ENCODE data around the gene DNAH6. TPM values are rescaled to one million over a fixed set of nuclear protein-coding genes. Genes with fewer than 3 reads are reported as not detected.

Gene DNAH6
- total RNA-seq, 6 experiments from 2014 or later = 0.66 to 2.3 (median 1.3) TPM

GRCh38 chr2:84748341-84748740, 232.0 kb downstream of the DNAH6 start:
- Histone ChIP-seq H3K36me3 (no peaks in the 10 kb centered on the region), H3K27me3 (no peaks in the 10 kb centered on the region), H3K4me1 (no peaks in the 10 kb centered on the region), H3K27ac (no peak overlapping the region), H3K9me3 (no peaks in the 10 kb centered on the region), H3K4me3 (no peak overlapping the region)
- TF ChIP-seq POLR2A (IDR thresholded peaks at IDR 0.05) = no peak
- no peak for TF ChIP-seq CTCF (IDR thresholded peaks at IDR 0.05)
- ATAC-seq = peak in 1 of 4 donors; percentile 25
- DNase-seq = no peak
- intact Hi-C loops (cut with DNase I) = no loop called here

DNA sequence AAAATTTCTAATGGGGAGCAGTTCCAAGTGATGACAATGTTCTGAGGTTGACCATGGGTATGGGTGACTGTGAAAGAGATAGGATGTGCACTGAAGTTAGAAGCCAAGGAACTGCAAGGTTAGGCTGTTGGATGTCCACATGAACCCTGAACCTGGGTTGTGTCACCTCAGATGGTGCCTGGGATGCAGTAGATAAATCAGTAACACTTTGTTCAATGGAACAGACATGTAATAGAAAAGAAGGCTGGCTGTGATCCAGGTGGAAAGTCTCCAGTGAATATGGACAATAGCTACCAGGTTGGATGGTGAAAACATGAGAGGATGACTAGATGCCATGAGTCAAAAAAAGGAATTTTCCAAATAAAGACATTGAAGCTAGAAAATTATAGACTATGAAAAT, 233.1 kb downstream of the DNAH6 start:
- no peak for DNase-seq
- TF ChIP-seq POLR2A (IDR thresholded peaks at IDR 0.05) (no peak), CTCF (IDR thresholded peaks at IDR 0.05) (no peak)

DNA sequence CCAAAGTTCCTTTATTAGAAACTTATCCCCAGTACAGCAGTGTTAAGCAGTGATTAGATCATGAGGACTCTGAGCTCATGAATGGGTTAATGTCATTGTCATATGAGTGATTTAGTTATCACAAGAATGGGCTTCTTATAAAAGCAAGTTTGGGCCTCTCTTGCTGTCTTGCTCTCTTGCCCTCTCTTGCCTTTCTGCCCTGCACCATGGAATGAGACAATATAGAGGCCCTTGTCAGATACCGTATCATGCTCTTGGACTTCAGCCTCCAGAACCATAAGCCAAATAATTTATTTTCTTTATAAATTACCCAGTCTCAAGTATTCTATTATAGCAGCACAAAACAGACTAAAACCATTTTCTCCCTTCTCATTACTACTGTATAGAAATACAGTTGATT, 238.8 kb downstream of the DNAH6 start:
- H3K4me3 ChIP-seq = no peak overlapping the region
- ATAC-seq (no peak), DNase-seq (no peak)
- intact Hi-C loops (cut with DNase I) = no loop called here
- H3K9me3 ChIP-seq = no peaks in the 10 kb centered on the region
- 67% methylated on average over 1 of the region's 1 CpG for whole genome bisulfite sequencing (ENCODE audit: insufficient coverage, low coverage, low lambda C conversion rate, missing lambda C conversion rate)
- no peak overlapping the region for H3K27ac ChIP-seq
- no peak for TF ChIP-seq CTCF (IDR thresholded peaks at IDR 0.05)
- TF ChIP-seq POLR2A (IDR thresholded peaks at IDR 0.05) = no peak
- no peaks in the 10 kb centered on the region for H3K4me1 ChIP-seq
- H3K27me3 ChIP-seq = no peaks in the 10 kb centered on the region
- no peaks in the 10 kb centered on the region for H3K36me3 ChIP-seq

More for the DNA sequence above, 233.1 kb downstream of the DNAH6 start:
- Histone ChIP-seq H3K4me1 (no peaks in the 10 kb centered on the region), H3K27me3 (no peaks in the 10 kb centered on the region), H3K27ac (no peak overlapping the region), H3K4me3 (no peak overlapping the region), H3K36me3 (no peaks in the 10 kb centered on the region), H3K9me3 (no peaks in the 10 kb centered on the region)
- peak in 3 of 4 donors; percentile 27 to 59 (median 46) for ATAC-seq
- intact Hi-C loops (cut with DNase I) = no loop called here

GRCh38 chr2:84757648-84758047, 241.3 kb downstream of the DNAH6 start:
- H3K4me3 ChIP-seq = no peak overlapping the region
- H3K27ac ChIP-seq = no peak overlapping the region
- no peaks in the 10 kb centered on the region for H3K27me3 ChIP-seq
- H3K36me3 ChIP-seq = no peaks in the 10 kb centered on the region
- no peaks in the 10 kb centered on the region for H3K9me3 ChIP-seq
- no peak for DNase-seq
- 86% methylated on average over 3 of the region's 3 CpGs for WGBS (ENCODE audit: insufficient coverage, low coverage, low lambda C conversion rate, missing lambda C conversion rate)
- no peak for ATAC-seq
- intact Hi-C loops (cut with DNase I) = no loop called here
- no peak for TF ChIP-seq POLR2A (IDR thresholded peaks at IDR 0.05)
- TF ChIP-seq CTCF (IDR thresholded peaks at IDR 0.05) = no peak
- H3K4me1 ChIP-seq = no peaks in the 10 kb centered on the region

GRCh38 chr2:84766791-84767190, 250.5 kb downstream of the DNAH6 start:
- Histone ChIP-seq H3K4me3 (no peak overlapping the region), H3K9me3 (no peaks in the 10 kb centered on the region), H3K4me1 (no peaks in the 10 kb centered on the region), H3K36me3 (no peaks in the 10 kb centered on the region), H3K27ac (no peak overlapping the region), H3K27me3 (no peaks in the 10 kb centered on the region)
- intact Hi-C loops (cut with DNase I) = no loop called here
- no peak for DNase-seq
- TF ChIP-seq POLR2A (IDR thresholded peaks at IDR 0.05) = no peak
- TF ChIP-seq CTCF (IDR thresholded peaks at IDR 0.05) = no peak
- 62% methylated on average over 2 of the region's 2 CpGs for WGBS (ENCODE audit: insufficient coverage, low coverage, low lambda C conversion rate, missing lambda C conversion rate)
- ATAC-seq = no peak

All from right lobe of liver (tissue), 6 donors.